RCC 7860 (cell line): Measurements from ENCODE around the gene KLF13.

Source experiments
- DNase-seq: peaks from one replicate; pipeline ENCODE4 v3.0.0-alpha.2; 2015; ENCODE audit warnings: low spot score
- FAIRE-seq: peaks from 2 replicates; lab custom pipeline; 2012; peaks lifted over from hg19 to GRCh38; lab: Jason Lieb, UNC

KLF13 gene

GRCh38 chr15:31298707-31299172, 27.9 kb upstream of the KLF13 start:
- no peak for DNase-seq
- no peak for FAIRE-seq

- no peak for DNase-seq
- FAIRE-seq, result no peak
These were observed 26.4 kb upstream of the KLF13 start for GRCh38 chr15:31300208-31300661.

GRCh38 chr15:31300981-31301672, 25.5 kb upstream of the KLF13 start:
- FAIRE-seq, result no peak
- no peak for DNase-seq

DNA sequence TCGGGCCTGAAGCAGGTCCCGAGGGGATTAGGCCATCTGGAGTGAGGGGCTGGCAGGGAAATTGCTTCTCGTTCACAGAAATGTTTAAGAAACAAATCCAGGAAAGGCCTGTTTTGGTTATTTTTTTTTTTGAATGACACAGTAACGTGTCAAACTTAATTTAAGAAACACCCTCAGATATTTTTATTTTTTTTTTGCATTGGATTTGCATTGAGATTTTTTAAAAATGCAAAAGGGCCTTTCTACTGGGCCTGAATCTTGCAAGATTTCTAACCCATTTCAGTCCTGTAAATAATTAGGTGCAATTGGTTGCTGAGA, 25.0 kb upstream of the KLF13 start:
- DNase-seq (no peak), FAIRE-seq (no peak)

DNA sequence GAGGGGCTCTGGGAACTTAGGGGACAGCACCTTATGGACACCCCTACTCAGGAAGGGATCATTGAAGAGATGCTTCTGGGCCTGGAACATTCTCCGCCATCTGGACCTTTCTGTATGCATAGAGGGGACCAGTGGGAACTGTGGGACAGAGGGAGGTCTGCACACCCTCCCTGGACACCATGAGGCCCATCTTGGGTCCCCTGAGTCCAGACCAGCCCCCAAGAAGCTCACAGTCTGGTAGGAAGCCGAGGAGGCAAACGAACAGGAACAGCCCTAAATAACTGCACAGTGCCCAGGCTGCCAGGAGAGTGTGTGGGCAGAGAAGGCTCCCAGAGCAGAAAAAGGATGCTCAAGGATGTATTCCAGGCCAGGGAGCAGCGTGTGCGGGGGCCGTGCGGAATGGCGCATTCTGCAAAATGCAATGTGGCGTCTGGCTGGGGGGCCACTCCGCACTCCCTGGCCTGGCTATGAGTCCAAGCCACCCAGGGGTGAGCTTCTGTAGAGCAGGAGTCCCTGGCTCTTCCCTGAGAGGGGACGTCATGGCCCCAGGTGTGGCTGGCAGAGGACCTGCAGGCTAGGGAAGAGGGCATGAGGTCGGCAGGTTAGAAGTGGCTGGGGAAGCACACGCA, 24.5 kb upstream of the KLF13 start:
- FAIRE-seq (no peak), DNase-seq (no peak)

- FAIRE-seq (no peak), DNase-seq (no peak)
These were observed 23.6 kb upstream of the KLF13 start for GRCh38 chr15:31302778-31303725.

- DNase-seq, result no peak
- no peak for FAIRE-seq
These were observed 22.6 kb upstream of the KLF13 start for GRCh38 chr15:31303726-31304648.

- FAIRE-seq (no peak), DNase-seq (no peak)
These were observed 21.8 kb upstream of the KLF13 start for GRCh38 chr15:31304751-31305365.

DNA sequence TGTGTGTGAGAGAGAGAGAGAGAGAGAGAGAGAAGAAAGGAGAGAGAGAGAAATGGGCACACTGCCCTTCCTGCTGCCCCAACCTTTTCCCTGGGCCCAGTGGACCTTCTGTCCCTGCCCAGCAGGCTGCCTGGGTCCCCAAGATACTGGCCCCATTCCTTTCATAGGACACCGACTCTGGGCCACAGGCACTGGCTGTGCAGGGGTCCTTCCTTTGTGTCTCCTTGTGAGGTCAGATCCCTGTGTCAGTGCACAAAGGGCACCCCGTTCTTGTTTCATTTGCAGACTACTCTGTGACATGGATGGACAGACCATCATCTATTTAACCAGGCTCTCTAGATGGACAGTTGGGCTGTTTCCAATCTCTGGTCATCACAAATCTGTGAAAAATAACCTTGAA, 21.3 kb upstream of the KLF13 start:
- FAIRE-seq (no peak), DNase-seq (no peak)

GRCh38 chr15:31305796-31306425, 20.7 kb upstream of the KLF13 start:
- FAIRE-seq (no peak), DNase-seq (no peak)

DNA sequence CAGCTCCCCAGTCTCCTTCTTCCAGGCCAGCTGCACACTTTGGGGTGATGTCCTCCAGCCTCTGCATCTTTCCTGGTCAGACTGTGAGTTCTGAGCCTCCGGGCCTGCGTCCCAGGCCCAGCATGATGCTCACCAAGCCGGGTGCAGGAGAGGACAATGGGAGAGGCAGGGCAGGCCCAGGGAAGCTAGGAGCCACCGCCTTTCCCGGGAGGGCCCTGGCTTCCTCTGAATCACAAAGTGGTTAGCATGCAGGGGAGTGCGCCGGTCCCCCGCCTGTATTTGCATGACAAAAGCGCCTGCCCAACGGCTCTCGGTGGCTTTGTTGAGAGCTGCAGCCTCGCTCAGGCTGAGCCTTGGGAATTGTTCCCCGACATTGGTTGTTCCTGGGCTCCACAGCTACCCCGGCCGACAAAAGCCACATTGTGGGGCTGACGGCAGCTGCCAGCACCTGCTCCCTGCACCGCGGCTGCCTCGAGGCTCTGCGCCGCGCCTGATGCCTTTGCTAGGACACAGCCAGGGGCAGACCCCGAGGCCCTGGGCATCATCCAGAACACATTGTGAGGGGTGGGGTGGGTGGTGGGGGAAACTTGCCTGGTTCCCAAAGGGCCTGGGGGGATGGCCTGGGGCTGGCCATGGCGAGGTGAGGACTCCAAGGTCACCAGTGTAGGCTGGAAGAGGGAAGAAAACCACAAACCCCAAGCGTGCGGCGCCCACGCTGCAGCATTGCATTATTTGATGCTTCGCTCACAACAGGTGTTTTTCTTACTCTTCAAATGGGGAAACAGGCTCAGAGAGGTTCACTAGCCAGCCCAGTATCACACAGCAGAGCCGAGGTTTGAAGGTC, 20.0 kb upstream of the KLF13 start:
- FAIRE-seq (no peak), DNase-seq (no peak)

GRCh38 chr15:31307270-31308184, 19.1 kb upstream of the KLF13 start:
- no peak for DNase-seq
- no peak for FAIRE-seq

DNA sequence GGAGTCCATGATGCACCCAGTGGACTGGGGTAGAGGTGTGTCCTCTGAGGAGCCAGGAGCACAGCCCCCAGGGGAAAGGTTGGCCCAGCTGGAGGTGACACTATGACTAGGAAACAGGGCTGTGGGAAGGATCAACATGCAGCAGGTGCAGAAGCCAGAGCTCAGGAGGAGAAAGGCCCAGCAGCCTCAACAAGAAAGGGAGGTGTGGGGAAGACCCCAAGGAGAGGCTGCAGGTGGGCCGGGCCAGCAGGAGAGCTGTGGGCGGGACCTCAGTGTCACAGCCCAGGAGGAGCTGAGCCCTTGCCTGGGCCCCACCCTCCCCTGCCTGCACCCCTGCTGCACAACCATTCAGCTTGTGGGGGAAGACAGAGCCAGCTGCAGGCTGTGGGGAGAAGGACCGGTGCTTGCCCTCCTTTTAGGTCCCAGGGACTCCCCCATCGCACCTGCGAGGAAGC, 18.4 kb upstream of the KLF13 start:
- FAIRE-seq, result no peak
- DNase-seq, result no peak

- FAIRE-seq, result no peak
- DNase-seq, result no peak
These were observed 16.6 kb upstream of the KLF13 start for GRCh38 chr15:31309893-31310606.

- FAIRE-seq (no peak), DNase-seq (no peak)
These were observed 14.7 kb upstream of the KLF13 start for GRCh38 chr15:31311735-31312619.

DNA sequence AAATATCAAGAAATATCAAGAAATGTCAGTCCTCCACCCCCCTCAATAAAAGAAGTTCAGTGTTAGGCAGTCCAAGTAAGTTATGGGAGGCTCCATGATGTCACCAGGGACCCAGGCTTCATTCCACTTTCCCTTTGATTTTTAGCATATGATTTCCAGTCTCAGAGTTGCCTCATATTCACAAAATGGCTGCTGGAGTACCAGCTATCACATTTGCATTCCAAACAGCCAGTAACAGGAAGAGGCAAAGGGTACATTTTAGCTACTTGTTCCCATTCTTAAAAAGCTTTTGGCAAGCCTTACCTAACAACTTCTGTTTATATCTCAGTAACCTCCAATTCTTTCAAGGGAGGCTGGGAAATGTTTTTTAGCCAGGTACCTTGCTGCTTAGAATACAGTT, 13.4 kb upstream of the KLF13 start:
- DNase-seq (no peak), FAIRE-seq (no peak)
